GM18505 (cell line): ENCODE results near the gene NEBL.

Experiments used
- ATAC-seq: cut with Tn5 transposase; IDR thresholded peaks from one replicate; pipeline ENCODE4 v1.9.1; 2021; ENCODE audit not compliant: unreplicated experiment
- POLR2A ChIP-seq: IDR thresholded peaks from 4 replicates; pipeline ENCODE4 v1.6.1; 2011; ENCODE audit warnings: borderline replicate concordance; ENCODE audit not compliant: insufficient read depth, insufficient read length; ENCODE audit errors: extremely low read depth

NEBL gene

GRCh38 chr10:20922451-20922850 lies 25.3 kb upstream of the NEBL start:
- ATAC-seq, result no peak

GRCh38 chr10:20922033-20922432 lies 24.9 kb upstream of the NEBL start:
- no peak for TF ChIP-seq POLR2A
- no peak for ATAC-seq

More at GRCh38 chr10:20922451-20922850, 25.3 kb upstream of the NEBL start:
- no peak for TF ChIP-seq POLR2A

- no peak for ATAC-seq
These were observed 22.9 kb upstream of the NEBL start for GRCh38 chr10:20920061-20920460.

GRCh38 chr10:20919481-20919880 lies 22.4 kb upstream of the NEBL start:
- TF ChIP-seq POLR2A, result no peak
- ATAC-seq, result no peak

More at GRCh38 chr10:20920061-20920460, 22.9 kb upstream of the NEBL start:
- TF ChIP-seq POLR2A, result no peak

GRCh38 chr10:20916976-20917375 lies 19.9 kb upstream of the NEBL start:
- ATAC-seq, result no peak
- TF ChIP-seq POLR2A, result no peak

- no peak for TF ChIP-seq POLR2A
- ATAC-seq, result no peak
These were observed 15.9 kb upstream of the NEBL start for GRCh38 chr10:20912969-20913368.

- ATAC-seq, result no peak
- TF ChIP-seq POLR2A, result no peak
These were observed 14.5 kb upstream of the NEBL start for GRCh38 chr10:20911626-20912025.

- no peak for ATAC-seq
- TF ChIP-seq POLR2A, result no peak
These were observed 12.7 kb upstream of the NEBL start for GRCh38 chr10:20909801-20910200.

- ATAC-seq, result no peak
These were observed 11.3 kb upstream of the NEBL start for GRCh38 chr10:20908391-20908790.

GRCh38 chr10:20903635-20904390 lies 6.7 kb upstream of the NEBL start:
- no peak for ATAC-seq
- TF ChIP-seq POLR2A, result no peak

More at GRCh38 chr10:20908391-20908790, 11.3 kb upstream of the NEBL start:
- no peak for TF ChIP-seq POLR2A

- no peak for TF ChIP-seq POLR2A
- ATAC-seq, result no peak
These were observed 4.0 kb upstream of the NEBL start for GRCh38 chr10:20901110-20901509.

- TF ChIP-seq POLR2A, result no peak
- ATAC-seq, result no peak
These were observed 1.9 kb upstream of the NEBL start for GRCh38 chr10:20898866-20899535.

- no peak for ATAC-seq
- no peak for TF ChIP-seq POLR2A
These were observed 3.8 kb downstream of the NEBL start for GRCh38 chr10:20893297-20893696.

GRCh38 chr10:20892796-20893195 lies 4.3 kb downstream of the NEBL start:
- no peak for ATAC-seq
- no peak for TF ChIP-seq POLR2A

- ATAC-seq, result no peak
- no peak for TF ChIP-seq POLR2A
These were observed 5.0 kb downstream of the NEBL start for GRCh38 chr10:20892011-20892585.

- no peak for ATAC-seq
- no peak for TF ChIP-seq POLR2A
These were observed 5.8 kb downstream of the NEBL start for GRCh38 chr10:20891338-20891714.
